ENCODE measurements around the gene FRA10AC1.

FRA10AC1 gene

GRCh38 chr10:93680412-93681047 is 21.9 kb downstream of the FRA10AC1 start:
- no peak overlapping the region for H3K4me3 ChIP-seq (replicated peaks; ENCODE audit: low read depth, low read length)
- H3K36me3 ChIP-seq (ENCODE audit: control insufficient read depth, insufficient read depth, low read length), result peaks cover 2% of the 10 kb centered on the region
- no peak for DNase-seq (ENCODE audit: extremely low read depth, insufficient read length)
- H3K27me3 ChIP-seq (replicated peaks; ENCODE audit: control insufficient read depth, insufficient read depth, low read length), result no peaks in the 10 kb centered on the region
- TF ChIP-seq CTCF (IDR thresholded peaks at IDR 0.05; ENCODE audit: insufficient read depth, low read length, poor library complexity, severe bottlenecking), result no peak

GRCh38 chr10:93678805-93679587 is 23.4 kb downstream of the FRA10AC1 start:
- H3K4me3 ChIP-seq (replicated peaks; ENCODE audit: low read depth, low read length), result no peak overlapping the region
- H3K36me3 ChIP-seq (ENCODE audit: control insufficient read depth, insufficient read depth, low read length), result peaks cover 2% of the 10 kb centered on the region
- TF ChIP-seq CTCF (IDR thresholded peaks at IDR 0.05; ENCODE audit: insufficient read depth, low read length, poor library complexity, severe bottlenecking), result no peak
- no peak for DNase-seq (ENCODE audit: extremely low read depth, insufficient read length)
- no peaks in the 10 kb centered on the region for H3K27me3 ChIP-seq (replicated peaks; ENCODE audit: control insufficient read depth, insufficient read depth, low read length)

GRCh38 chr10:93678386-93678785 is 24.0 kb downstream of the FRA10AC1 start:
- Histone ChIP-seq H3K27me3 (replicated peaks; ENCODE audit: control insufficient read depth, insufficient read depth, low read length) (no peaks in the 10 kb centered on the region), H3K4me3 (replicated peaks; ENCODE audit: low read depth, low read length) (no peak overlapping the region), H3K36me3 (ENCODE audit: control insufficient read depth, insufficient read depth, low read length) (peaks cover 2% of the 10 kb centered on the region; the same call in 1 of the 2 replicates)
- no peak for TF ChIP-seq CTCF (IDR thresholded peaks at IDR 0.05; ENCODE audit: insufficient read depth, low read length, poor library complexity, severe bottlenecking)
- DNase-seq (ENCODE audit: extremely low read depth, insufficient read length), result no peak

- Histone ChIP-seq H3K36me3 (ENCODE audit: control insufficient read depth, insufficient read depth, low read length) (peaks cover 5% of the 10 kb centered on the region), H3K4me3 (replicated peaks; ENCODE audit: low read depth, low read length) (no peak overlapping the region), H3K27me3 (replicated peaks; ENCODE audit: control insufficient read depth, insufficient read depth, low read length) (no peaks in the 10 kb centered on the region)
- DNase-seq (ENCODE audit: extremely low read depth, insufficient read length), result no peak
- TF ChIP-seq CTCF (IDR thresholded peaks at IDR 0.05; ENCODE audit: insufficient read depth, low read length, poor library complexity, severe bottlenecking), result no peak
Measured at GRCh38 chr10:93673791-93674190, 28.6 kb downstream of the FRA10AC1 start.

GRCh38 chr10:93672890-93673289 is 29.5 kb downstream of the FRA10AC1 start:
- no peak for TF ChIP-seq CTCF (IDR thresholded peaks at IDR 0.05; ENCODE audit: insufficient read depth, low read length, poor library complexity, severe bottlenecking)
- Histone ChIP-seq H3K27me3 (replicated peaks; ENCODE audit: control insufficient read depth, insufficient read depth, low read length) (no peaks in the 10 kb centered on the region), H3K4me3 (replicated peaks; ENCODE audit: low read depth, low read length) (no peak overlapping the region), H3K36me3 (ENCODE audit: control insufficient read depth, insufficient read depth, low read length) (peaks cover 3% of the 10 kb centered on the region)
- no peak for DNase-seq (ENCODE audit: extremely low read depth, insufficient read length)

Data from GM06990 (cell line).